Endothelial cell of umbilical vein (primary cell): ENCODE results near the gene DBX1. TPM values are rescaled to one million over a fixed set of nuclear protein-coding genes. Genes with fewer than 3 reads are reported as not detected.

Experiments used
- BruUV-seq: library from RNA; stranded (reverse); fragments of 400-500 nt; replicated peaks from 2 replicates; lab custom pipeline; 2021; lab: Mats Ljungman, UMichigan
- CTCF ChIA-PET: fragments of 300-600, 350-600 bp; sonication (Branson Sonifier 250); formaldehyde crosslinking; loops from one replicate; lab custom pipeline; 2021; ENCODE audit warnings: antibody characterized with exemption, inconsistent platforms; lab: Charles Lee
- POLR2A ChIA-PET: fragments of 300-600, 350-600 bp; sonication (Branson Sonifier 250); formaldehyde crosslinking; loops from one replicate; lab custom pipeline; 2021; ENCODE audit warnings: antibody characterized with exemption, inconsistent platforms; lab: Charles Lee
- DNase-seq: peaks from one replicate; pipeline ENCODE4 v3.0.0-alpha.2; 2011; ENCODE audit warnings: low read depth, low spot score
- FAIRE-seq: peaks from 2 replicates; lab custom pipeline; 2011; peaks lifted over from hg19 to GRCh38; lab: Jason Lieb, UNC
- H2AFZ ChIP-seq: 2 replicates; pipeline ENCODE4 v1.6.0; 2012; ENCODE audit warnings: low read depth, low read length, control low read depth, inconsistent platforms
- H3K27ac ChIP-seq: 2 replicates; pipeline ENCODE4 v1.5.1; 2011; ENCODE audit warnings: low read depth, mild to moderate bottlenecking, control low read depth, low read length, moderate library complexity; ENCODE audit not compliant: insufficient read depth
- H3K27me3 ChIP-seq, 2 experiments: 2 replicates each; pipeline versions ENCODE4 v1.6.0 to v1.6.1; 2011; ENCODE audit warnings: low read length in 2 of 2, mixed read lengths in 1 of 2; ENCODE audit not compliant: control insufficient read depth in 2 of 2, insufficient read depth in 2 of 2
- H3K36me3 ChIP-seq, 2 experiments: 2 replicates in 1 of 2; 3 replicates in 1 of 2; pipeline ENCODE4 v1.5.1; 2011; ENCODE audit warnings: low read length in 2 of 2, mild to moderate bottlenecking in 1 of 2, moderate library complexity in 1 of 2; ENCODE audit not compliant: control insufficient read depth in 2 of 2, insufficient read depth in 2 of 2; ENCODE audit errors: extremely low read depth in 1 of 2
- H3K4me1 ChIP-seq: 3 replicates; pipeline ENCODE4 v1.5.1; 2011; ENCODE audit warnings: mild to moderate bottlenecking, low read length; ENCODE audit not compliant: control insufficient read depth, insufficient read depth; ENCODE audit errors: extremely low read depth
- H3K4me2 ChIP-seq: 2 replicates; pipeline ENCODE4 v1.6.1; 2011; ENCODE audit warnings: low read length, control low read depth, mixed read lengths; ENCODE audit not compliant: insufficient read depth
- H3K4me3 ChIP-seq, 3 experiments: fragments of 200-600 bp in 1 of 3; sonication (generic), shearing (Covaris generic) in 1 of 3; replicated peaks in 1 of 3; 2 replicates each; pipeline ENCODE4 v1.5.1; 2011 to 2016; ENCODE audit warnings: control low read depth in 3 of 3, low read length in 3 of 3, mild to moderate bottlenecking in 2 of 3, inconsistent platforms in 1 of 3, low read depth in 1 of 3, moderate library complexity in 1 of 3; ENCODE audit not compliant: insufficient read depth in 1 of 3
- H3K79me2 ChIP-seq: 2 replicates; pipeline ENCODE4 v1.6.0; 2012; ENCODE audit warnings: low read length, inconsistent platforms; ENCODE audit not compliant: control insufficient read depth, insufficient read depth
- H3K9ac ChIP-seq: replicated peaks from 2 replicates; pipeline ENCODE3; 2011; ENCODE audit warnings: low read length, control low read depth; ENCODE audit not compliant: insufficient read depth; ENCODE audit errors: extremely low read depth
- H3K9me1 ChIP-seq: replicated peaks from 3 replicates; pipeline ENCODE4 v1.6.0; 2011; ENCODE audit warnings: mild to moderate bottlenecking, low read length; ENCODE audit not compliant: control insufficient read depth, insufficient read depth; ENCODE audit errors: extremely low read depth
- H3K9me3 ChIP-seq: replicated peaks from 2 replicates; pipeline ENCODE4 v1.5.1; 2012; ENCODE audit warnings: low read length, inconsistent platforms; ENCODE audit not compliant: control insufficient read depth, insufficient read depth
- H4K20me1 ChIP-seq: replicated peaks from 2 replicates; pipeline ENCODE3; 2011; ENCODE audit warnings: mild to moderate bottlenecking, low read length; ENCODE audit not compliant: control insufficient read depth, insufficient read depth; ENCODE audit errors: extremely low read depth
- CTCF ChIP-seq, 2 donors: IDR thresholded peaks; 1 replicate in 1 of 2; 2 replicates in 1 of 2; pipeline ENCODE4 v1.5.1; 2011; ENCODE audit warnings: low read length in 2 of 2, mild to moderate bottlenecking in 2 of 2, moderate library complexity in 2 of 2, control low read depth in 1 of 2, inconsistent platforms in 1 of 2, low read depth in 1 of 2; ENCODE audit not compliant: insufficient read depth in 1 of 2; ENCODE audit errors: extremely low read depth in 1 of 2
- EZH2 ChIP-seq: IDR thresholded peaks from 2 replicates; pipeline ENCODE4 v1.6.1; 2012; ENCODE audit warnings: borderline replicate concordance, low read depth, mild to moderate bottlenecking, moderate library complexity, low read length, inconsistent platforms; ENCODE audit not compliant: severe bottlenecking
- FOS ChIP-seq: IDR thresholded peaks from 2 replicates; pipeline ENCODE4 v1.6.1; 2011; ENCODE audit warnings: mild to moderate bottlenecking, low read length, moderate library complexity, borderline replicate concordance; ENCODE audit not compliant: insufficient read depth
- GATA2 ChIP-seq: IDR thresholded peaks from 2 replicates; pipeline ENCODE4 v1.7.0; 2011; ENCODE audit warnings: low read depth, mild to moderate bottlenecking, moderate library complexity, mixed read lengths, low read length; ENCODE audit not compliant: insufficient read length, insufficient read depth
- JUN ChIP-seq: IDR thresholded peaks from 2 replicates; pipeline ENCODE4 v1.6.1; 2011; ENCODE audit warnings: borderline replicate concordance, low read depth; ENCODE audit not compliant: insufficient read length, insufficient read depth
- MAX ChIP-seq: IDR thresholded peaks from 2 replicates; pipeline ENCODE4 v1.6.1; 2011; ENCODE audit not compliant: insufficient read depth, insufficient read length
- MYC ChIP-seq: IDR thresholded peaks from one replicate; pipeline ENCODE4 v1.6.1; 2011; ENCODE audit warnings: mild to moderate bottlenecking, low read depth, low read length
- POLR2A ChIP-seq: IDR thresholded peaks from 2 replicates; pipeline ENCODE4 v1.6.1; 2012; ENCODE audit warnings: low read depth, mild to moderate bottlenecking, control low read depth, low read length
- POLR2AphosphoS5 ChIP-seq: IDR thresholded peaks from 2 replicates; pipeline ENCODE4 v1.6.1; 2012; ENCODE audit warnings: low read depth, mild to moderate bottlenecking, control low read depth, low read length, moderate library complexity; ENCODE audit not compliant: insufficient read depth
- dilution Hi-C: fragments of 300-500 bp; cut with MboI; formaldehyde crosslinking; loops from one replicate; pipeline ENCODE4 v1.15.0; 2019; ENCODE audit warnings: low sequenced_read_pairs; ENCODE audit not compliant: extremely low pct_ligation_motif_present
- intact Hi-C: fragments of 100-400 bp; cut with micrococcal nuclease; formaldehyde crosslinking; loops from one replicate; pipeline ENCODE4 v1.10.0; 2022
- polyA plus RNA-seq, 4 experiments: library from polyadenylated mRNA; depleted of rRNA in 3 of 4; stranded (reverse) in 3 of 4; unstranded in 1 of 4; fragments of >200 nt; gene quantifications; 2 replicates each; pipeline versions ENCODE4 v1.2.1 to v1.2.3, GENCODE V29; 2011 to 2012; ENCODE audit warnings: missing spikeins in 1 of 4
- total RNA-seq: library from RNA; stranded (reverse); gene quantifications from 2 replicates; pipeline ENCODE4 v1.2.3, GENCODE V29; 2021

DBX1 gene
- total and polyA plus RNA-seq, 2 donors (not counting 3 experiments of a cell fraction or from before 2014, with no cell fraction given), result not detected

GRCh38 chr11:20112291-20113148, 47.8 kb downstream of the DBX1 start:
- H3K9ac ChIP-seq, result peak overlapping the region; percentile 46
- no peaks in the 10 kb centered on the region for H3K9me3 ChIP-seq
- no peak overlapping the region for H3K4me3 ChIP-seq
- peak; percentile 98 for FAIRE-seq
- H2AFZ ChIP-seq, result peak overlapping the region; percentile 67
- ChIA-PET POLR2A (interaction anchor here (0.6 kb wide), 1 partner anchor 90 kb away, joined by 3 read pairs; no protein-coding TSS in a partner anchor), CTCF (interaction anchor here (1.0 to 8.2 kb wide), 14 partner anchors 11 to 200 kb away, joined by 3 to 68 read pairs (median 5); no protein-coding TSS in a partner anchor)
- TF ChIP-seq EZH2, result no peak
- TF ChIP-seq POLR2A, result peak; percentile 75
- TF ChIP-seq CTCF (IDR thresholded peaks at IDR 0.05; ENCODE audit: extremely low read depth in 1 of 2, insufficient read depth in 1 of 2, low read depth in 1 of 2, low read length in 2 of 2), result no peak
- TF ChIP-seq MYC, result no peak
- TF ChIP-seq POLR2AphosphoS5, result peak; percentile 74
- TF ChIP-seq MAX, result peak; percentile 94
- peak; percentile 58 for TF ChIP-seq JUN
- peak; percentile 91 for TF ChIP-seq FOS
- no peak for TF ChIP-seq GATA2
- no TSS peak for BruUV-seq
- peak overlapping the region; percentile 88 for H3K27ac ChIP-seq
- dilution Hi-C loops (no loop called here), intact Hi-C loops (loop anchor here (1.0 to 5.0 kb wide), 6 partner anchors 15 to 742 kb away; no protein-coding TSS in a partner anchor)
- peak; percentile 97 for DNase-seq
- H3K4me1 ChIP-seq, result peaks cover 38% of the 10 kb centered on the region
- no peaks in the 10 kb centered on the region for H3K79me2 ChIP-seq
- peaks cover 0 to 11% of the 10 kb centered on the region in 2 experiments for H3K36me3 ChIP-seq
- no peaks in the 10 kb centered on the region for H4K20me1 ChIP-seq
- H3K4me2 ChIP-seq, result peak overlapping the region; percentile 36
- H3K27me3 ChIP-seq, result no peaks in the 10 kb centered on the region
- H3K9me1 ChIP-seq, result no peaks in the 10 kb centered on the region
